ENCODE measurements around the gene ADAMTSL5.

DNA sequence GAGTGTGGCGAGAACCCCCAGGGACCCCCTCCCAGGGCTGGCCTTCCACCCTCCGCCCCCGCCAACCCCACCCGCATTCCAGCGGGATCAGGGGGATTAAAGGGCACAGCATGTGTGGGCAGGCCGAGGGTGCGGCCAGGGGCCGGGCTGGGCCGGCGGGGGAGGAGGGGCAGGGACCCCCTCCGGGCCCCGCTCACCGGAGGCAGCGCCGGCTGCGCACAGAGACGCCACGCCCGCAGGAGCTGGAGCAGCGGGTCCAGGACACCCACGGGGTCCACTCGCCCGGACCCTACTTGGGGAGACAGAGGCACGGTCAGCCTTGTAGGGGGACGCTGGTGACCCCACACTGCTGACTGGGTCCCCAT, 2.4 kb downstream of the ADAMTSL5 start:
- TF ChIP-seq, protein P1, sequence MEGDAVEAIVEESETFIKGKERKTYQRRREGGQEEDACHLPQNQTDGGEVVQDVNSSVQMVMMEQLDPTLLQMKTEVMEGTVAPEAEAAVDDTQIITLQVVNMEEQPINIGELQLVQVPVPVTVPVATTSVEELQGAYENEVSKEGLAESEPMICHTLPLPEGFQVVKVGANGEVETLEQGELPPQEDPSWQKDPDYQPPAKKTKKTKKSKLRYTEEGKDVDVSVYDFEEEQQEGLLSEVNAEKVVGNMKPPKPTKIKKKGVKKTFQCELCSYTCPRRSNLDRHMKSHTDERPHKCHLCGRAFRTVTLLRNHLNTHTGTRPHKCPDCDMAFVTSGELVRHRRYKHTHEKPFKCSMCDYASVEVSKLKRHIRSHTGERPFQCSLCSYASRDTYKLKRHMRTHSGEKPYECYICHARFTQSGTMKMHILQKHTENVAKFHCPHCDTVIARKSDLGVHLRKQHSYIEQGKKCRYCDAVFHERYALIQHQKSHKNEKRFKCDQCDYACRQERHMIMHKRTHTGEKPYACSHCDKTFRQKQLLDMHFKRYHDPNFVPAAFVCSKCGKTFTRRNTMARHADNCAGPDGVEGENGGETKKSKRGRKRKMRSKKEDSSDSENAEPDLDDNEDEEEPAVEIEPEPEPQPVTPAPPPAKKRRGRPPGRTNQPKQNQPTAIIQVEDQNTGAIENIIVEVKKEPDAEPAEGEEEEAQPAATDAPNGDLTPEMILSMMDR (IDR thresholded peaks at IDR 0.05): no peak
- TF ChIP-seq POLR2A (IDR thresholded peaks at IDR 0.05) (no peak), POLR2AphosphoS5 (IDR thresholded peaks at IDR 0.05) (no peak)

All from suprapubic skin (tissue), 4 donors.